Panc1 (cell line): Measurements from ENCODE around the gene ONECUT3. TPM values are rescaled to one million over a fixed set of nuclear protein-coding genes. Genes with fewer than 3 reads are reported as not detected.
A peak's percentile ranks its signal among the peaks of the same experiment; 100 is the strongest.

Experiments used
- ATAC-seq: fragments of 200-7000 bp; cut with Tn5 transposase; 2 replicates; pipeline ENCODE4 v1.9.1; 2020; ENCODE audit warnings: mild to moderate bottlenecking, moderate library complexity
- BruUV-seq: library from RNA; stranded (reverse); fragments of 400-500 nt; replicated peaks from 2 replicates; lab custom pipeline; 2021; lab: Mats Ljungman, UMichigan
- CTCF ChIA-PET: fragments of 300-600 bp; sonication (Branson Sonifier 250); formaldehyde crosslinking; loops from one replicate; lab custom pipeline; 2022; ENCODE audit warnings: antibody characterized with exemption; lab: Charles Lee
- POLR2A ChIA-PET: fragments of 300-600 bp; sonication (Branson Sonifier 250); formaldehyde crosslinking; loops from one replicate; lab custom pipeline; 2022; ENCODE audit warnings: antibody characterized with exemption; lab: Charles Lee
- DNase-seq: peaks from one replicate; pipeline ENCODE4 v3.0.0-alpha.2; 2010; ENCODE audit warnings: low read depth, low spot score
- H3K27ac ChIP-seq: 2 replicates; pipeline ENCODE4 v1.5.1; 2011; ENCODE audit warnings: mild to moderate bottlenecking, low read length, inconsistent platforms
- H3K27me3 ChIP-seq: fragments of 200-500 bp; sonication (Bioruptor generic); 2 replicates; pipeline ENCODE4 v1.6.0; 2014; ENCODE audit warnings: low read length, inconsistent platforms; ENCODE audit not compliant: control insufficient read depth, insufficient read depth
- H3K36me3 ChIP-seq: fragments of 200-500 bp; sonication (Bioruptor generic); 2 replicates; pipeline ENCODE4 v1.5.1; 2014; ENCODE audit warnings: inconsistent platforms, mild to moderate bottlenecking, low read length, moderate library complexity; ENCODE audit not compliant: control insufficient read depth, insufficient read depth
- H3K4me1 ChIP-seq: 2 replicates; pipeline ENCODE4 v1.5.1; 2011; ENCODE audit warnings: inconsistent platforms, mild to moderate bottlenecking, low read length, moderate library complexity; ENCODE audit not compliant: control insufficient read depth, insufficient read depth
- H3K4me3 ChIP-seq, 2 experiments: 2 replicates each; pipeline ENCODE4 v1.5.1; 2011 to 2012; ENCODE audit warnings: low read depth in 2 of 2, low read length in 2 of 2, mild to moderate bottlenecking in 2 of 2, inconsistent platforms in 1 of 2, moderate library complexity in 1 of 2
- H3K9me3 ChIP-seq: fragments of 200-500 bp; sonication (Bioruptor generic); 2 replicates; pipeline ENCODE4 v1.5.1; 2014; ENCODE audit warnings: low read depth, mild to moderate bottlenecking, inconsistent platforms, low read length, moderate library complexity; ENCODE audit not compliant: control insufficient read depth, insufficient read depth
- CTCF ChIP-seq: fragments of 450-650 bp; IDR thresholded peaks from 2 replicates; pipeline ENCODE4 v1.5.1; 2017; ENCODE audit warnings: mild to moderate bottlenecking
- POLR2AphosphoS5 ChIP-seq: IDR thresholded peaks from 2 replicates; pipeline ENCODE4 v1.6.1; 2012; ENCODE audit warnings: mild to moderate bottlenecking, low read depth, low read length, moderate library complexity
- REST ChIP-seq, 2 experiments: IDR thresholded peaks; 2 replicates each; pipeline ENCODE4 v1.6.1; 2011 to 2012; ENCODE audit warnings: low read depth in 2 of 2, control low read depth in 1 of 2, low read length in 1 of 2, mild to moderate bottlenecking in 1 of 2, moderate library complexity in 1 of 2; ENCODE audit not compliant: insufficient read depth in 1 of 2
- SIN3A ChIP-seq: IDR thresholded peaks from 2 replicates; pipeline ENCODE4 v1.6.1; 2012; ENCODE audit warnings: low read depth, mild to moderate bottlenecking, low read length, moderate library complexity, borderline replicate concordance; ENCODE audit not compliant: insufficient read depth
- TCF7L2 ChIP-seq: IDR thresholded peaks from 2 replicates; pipeline ENCODE4 v1.6.1; 2011; ENCODE audit warnings: mild to moderate bottlenecking, low read depth, low read length, inconsistent platforms
- in situ Hi-C: cut with HindIII; loops from 2 replicates; pipeline ENCODE4 v1.10.0; 2016; ENCODE audit warnings: low sequenced_read_pairs, low pct_unique_long_range_greater_than_20kb
- intact Hi-C: fragments of 100-400 bp; cut with micrococcal nuclease; formaldehyde crosslinking; loops from one replicate; pipeline ENCODE4 v1.10.0; 2022; ENCODE audit not compliant: unreplicated experiment
- total RNA-seq: library from RNA; stranded (reverse); gene quantifications from one replicate; pipeline ENCODE4 v1.2.1, GENCODE V29; 2021; ENCODE audit not compliant: unreplicated experiment

The ONECUT3 gene
- total RNA-seq, 1 experiment from 2014 or later, result 16.5 TPM

- ChIA-PET CTCF (no interaction called here), POLR2A (no interaction called here)
- Histone ChIP-seq H3K4me1 (peaks cover 30% of the 10 kb centered on the region), H3K9me3 (no peaks in the 10 kb centered on the region), H3K4me3 (no peak overlapping the region), H3K27me3 (no peaks in the 10 kb centered on the region), H3K27ac (no peak overlapping the region), H3K36me3 (no peaks in the 10 kb centered on the region)
- no peak for TF ChIP-seq SIN3A
- no peak for TF ChIP-seq TCF7L2
- no peak for TF ChIP-seq POLR2AphosphoS5
- no peak for TF ChIP-seq CTCF
- no peak for TF ChIP-seq REST (IDR thresholded peaks at IDR 0.05; ENCODE audit: insufficient read depth in 1 of 2, low read depth in 2 of 2, low read length in 1 of 2)
- DNase-seq (no peak), ATAC-seq (no peak)
- BruUV-seq, result no TSS peak
- intact Hi-C loops, result no loop called here
- in situ Hi-C loops, result no loop called here
These were observed 16.3 kb downstream of the ONECUT3 start for GRCh38 chr19:1769645-1769985.

GRCh38 chr19:1770866-1771576 is 17.7 kb downstream of the ONECUT3 start:
- ChIA-PET POLR2A (interaction anchor here (0.8 kb wide), 1 partner anchor 10 kb away, joined by 3 read pairs; no protein-coding TSS in a partner anchor), CTCF (no interaction called here)
- Histone ChIP-seq H3K4me1 (peaks cover 24% of the 10 kb centered on the region), H3K9me3 (no peaks in the 10 kb centered on the region), H3K36me3 (no peaks in the 10 kb centered on the region; the same call in 1 of the 2 replicates), H3K4me3 (no peak overlapping the region), H3K27me3 (no peaks in the 10 kb centered on the region), H3K27ac (no peak overlapping the region)
- TF ChIP-seq REST (IDR thresholded peaks at IDR 0.05; ENCODE audit: insufficient read depth in 1 of 2, low read depth in 2 of 2, low read length in 1 of 2) (no peak), SIN3A (no peak), POLR2AphosphoS5 (no peak), TCF7L2 (no peak), CTCF (no peak)
- DNase-seq, result no peak
- intact Hi-C loops, result no loop called here
- in situ Hi-C loops, result no loop called here
- ATAC-seq, result no peak
- BruUV-seq, result TSS peak; percentile 16
